Activated T-helper 9 cell treated with anti-CD3 and anti-CD28 coated beads, Interleukin-2, amount 50 U/mL, for 16 hours (primary cell): Measurements from ENCODE around the gene GALK1.
"Not testable (repeated sequence)": the region's sequence is repeated elsewhere in the genome, so short reads cannot be mapped to it uniquely, and the experiment has no call there.

Experiments used
- DNase-seq: peaks from one replicate; pipeline ENCODE4 v3.0.0-alpha.2; 2020; ENCODE audit warnings: low read depth

The GALK1 gene

GRCh38 chr17:75763613-75764416 is 1.2 kb downstream of the GALK1 start:
- DNase-seq: no peak

DNA sequence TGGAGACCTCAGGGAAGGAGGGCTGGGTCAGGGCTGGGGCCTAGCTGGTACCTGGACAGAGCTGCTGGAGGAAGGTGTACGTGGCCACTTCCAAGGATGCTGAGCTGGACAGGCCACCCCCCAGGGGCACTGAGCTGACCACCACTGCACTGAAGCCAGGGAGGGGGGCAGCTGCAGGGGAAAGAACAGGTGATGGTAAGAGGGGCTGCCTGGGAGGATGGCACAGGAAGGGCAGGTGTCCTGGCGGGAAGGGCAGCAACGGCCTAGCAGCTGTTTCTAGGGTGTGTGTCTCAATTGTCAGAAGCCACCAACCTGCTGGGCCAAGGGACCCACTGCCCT is 1.8 kb downstream of the GALK1 start:
- no peak for DNase-seq

GRCh38 chr17:75762513-75763268 is 2.3 kb downstream of the GALK1 start:
- no peak for DNase-seq

GRCh38 chr17:75759978-75760640 is 4.9 kb downstream of the GALK1 start:
- not testable (repeated sequence) for DNase-seq

DNA sequence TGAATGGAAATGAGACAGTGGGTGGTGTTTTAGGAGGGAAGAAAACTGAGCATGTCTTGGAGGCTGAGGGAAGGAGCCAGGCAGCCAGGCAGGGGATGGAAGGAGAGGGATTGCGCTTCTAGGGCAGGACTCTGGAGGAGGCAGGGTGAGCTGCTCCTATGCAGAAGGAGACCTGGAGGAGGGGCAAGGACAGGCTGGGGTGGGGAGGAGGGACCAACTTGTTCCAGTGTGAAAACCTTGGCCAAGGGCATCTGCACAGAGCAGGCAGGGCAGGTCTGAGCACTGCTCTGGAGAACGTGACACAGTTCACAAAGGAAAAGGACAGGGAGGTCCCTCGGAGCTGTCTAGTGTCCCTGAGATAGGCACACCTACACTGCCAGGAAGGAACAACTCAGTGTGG is 5.5 kb downstream of the GALK1 start:
- no peak for DNase-seq

GRCh38 chr17:75758131-75758905 is 6.7 kb downstream of the GALK1 start:
- no peak for DNase-seq

GRCh38 chr17:75757086-75757681 is 7.8 kb downstream of the GALK1 start:
- DNase-seq: no peak

- DNase-seq: no peak
Measured at GRCh38 chr17:75756451-75757085, 8.4 kb downstream of the GALK1 start.

- no peak for DNase-seq
Measured at GRCh38 chr17:75755990-75756389, 9.0 kb downstream of the GALK1 start.

GRCh38 chr17:75755205-75755901 is 9.6 kb downstream of the GALK1 start:
- DNase-seq: no peak

- no peak for DNase-seq
Measured at GRCh38 chr17:75754378-75755204, 10.4 kb downstream of the GALK1 start.

DNA sequence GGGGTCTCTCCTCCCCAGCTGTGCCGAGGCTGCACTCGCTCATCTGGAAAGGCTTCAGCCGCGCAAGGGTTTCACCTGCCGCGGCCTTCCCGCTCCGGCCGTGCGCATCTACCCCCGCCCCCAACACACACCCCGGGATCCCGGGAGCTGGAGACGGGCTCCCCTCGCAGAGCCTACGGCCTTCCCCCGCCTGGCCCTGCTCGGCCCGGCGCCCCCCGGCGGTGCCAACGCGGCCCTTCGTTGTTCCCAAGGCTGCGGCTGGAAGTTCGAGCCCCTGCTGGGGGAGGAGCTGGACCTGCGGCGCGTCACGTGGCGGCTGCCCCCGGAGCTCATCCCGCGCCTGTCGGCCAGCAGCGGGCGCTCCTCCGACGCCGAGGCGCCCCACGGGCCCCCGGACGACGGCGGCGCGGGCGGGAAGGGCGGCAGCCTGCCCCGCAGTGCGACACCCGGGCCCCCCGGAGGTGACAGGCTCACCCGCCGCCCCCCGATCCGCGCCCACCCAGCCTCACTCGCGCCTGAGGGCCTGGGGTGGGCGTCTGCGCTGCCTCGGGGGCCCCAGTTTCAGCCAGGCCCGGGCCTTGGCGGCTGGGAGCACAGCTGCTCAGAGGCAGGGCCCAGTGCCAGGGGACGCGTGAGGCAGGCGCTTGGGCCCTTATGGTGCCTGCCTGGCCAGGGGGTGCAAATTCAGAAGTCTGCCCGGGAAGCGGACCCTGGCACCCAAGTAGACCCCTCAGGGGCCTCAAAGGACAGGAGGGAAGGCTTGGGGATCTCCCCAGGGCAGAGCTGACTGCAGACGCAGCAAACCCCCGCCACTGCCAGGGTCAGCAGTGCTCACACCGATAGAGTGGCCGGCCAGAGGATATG is 11.2 kb downstream of the GALK1 start:
- DNase-seq: peak; percentile 64

- DNase-seq: no peak
Measured at GRCh38 chr17:75752802-75753513, 12.0 kb downstream of the GALK1 start.

- DNase-seq: no peak
Measured at GRCh38 chr17:75752405-75752709, 12.6 kb downstream of the GALK1 start.

- DNase-seq: no peak
Measured at GRCh38 chr17:75751676-75752404, 13.2 kb downstream of the GALK1 start.

GRCh38 chr17:75750661-75751423 is 14.2 kb downstream of the GALK1 start:
- DNase-seq: no peak
